K562 (cell line): ENCODE measurements around the gene MDP1. TPM values are rescaled to one million over a fixed set of nuclear protein-coding genes. Genes with fewer than 3 reads are reported as not detected.

ENCODE experiments used
- ATAC-seq: fragments of 200-7000 bp; cut with Tn5 transposase; 3 replicates; pipeline ENCODE4 v1.9.1; 2020; ENCODE audit warnings: moderate library complexity
- BruUV-seq: library from RNA; stranded (reverse); fragments of 400-500 nt; replicated peaks from 2 replicates; lab custom pipeline; 2021; lab: Mats Ljungman, UMichigan
- CTCF ChIA-PET: fragments of 300-600 bp; formaldehyde crosslinking; extraction: SDS; loops from one replicate; lab custom pipeline; 2021; ENCODE audit warnings: low intra/inter-chr PET ratio; lab: Yijun Ruan, JAX
- POLR2A ChIA-PET: fragments of 300-600, 350-650 bp; sonication (Branson Sonifier 250); formaldehyde crosslinking; extraction: SDS; loops from one replicate; lab custom pipeline; 2021; ENCODE audit warnings: antibody characterized with exemption, inconsistent platforms; lab: Yijun Ruan, JAX
- DNase-seq, 4 experiments: peaks; one replicate each; pipeline versions ENCODE4 v3.0.0 to v3.0.0-alpha.2; 2011 to 2018; ENCODE audit warnings: low spot score in 3 of 4, mixed read lengths in 3 of 4; ENCODE audit errors: extremely low read depth in 1 of 4
- FAIRE-seq: peaks from 2 replicates; lab custom pipeline; 2011; peaks lifted over from hg19 to GRCh38; lab: Jason Lieb, UNC
- H2AFZ ChIP-seq: 2 replicates; pipeline ENCODE4 v1.6.0; 2011; ENCODE audit warnings: low read depth, low read length, control low read depth, inconsistent platforms
- H3K27ac ChIP-seq: fragments of 200-600 bp; 3 replicates; pipeline ENCODE4 v1.8.0; 2011; ENCODE audit warnings: low read depth, mild to moderate bottlenecking, control low read depth, inconsistent platforms, low read length, moderate library complexity, mixed read lengths; ENCODE audit errors: extremely low read depth
- H3K27me3 ChIP-seq, 2 experiments: fragments of 300-600 bp in 1 of 2; 2 replicates in 1 of 2; 3 replicates in 1 of 2; pipeline versions ENCODE4 v1.6.0 to v1.8.0; 2011; ENCODE audit warnings: inconsistent platforms in 2 of 2, low read length in 2 of 2, mild to moderate bottlenecking in 1 of 2, mixed read lengths in 1 of 2, moderate library complexity in 1 of 2; ENCODE audit not compliant: control insufficient read depth in 2 of 2, insufficient read depth in 2 of 2
- H3K36me3 ChIP-seq: fragments of 300-600 bp; 3 replicates; pipeline ENCODE4 v1.8.0; 2011; ENCODE audit warnings: mild to moderate bottlenecking, low read length, inconsistent platforms; ENCODE audit not compliant: control insufficient read depth, insufficient read depth
- H3K4me1 ChIP-seq, 2 experiments: fragments of 200-600 bp in 1 of 2; replicated peaks in 1 of 2; 2 replicates in 1 of 2; 3 replicates in 1 of 2; pipeline versions ENCODE4 v1.5.1 to v1.8.0; 2011; ENCODE audit warnings: inconsistent platforms in 2 of 2, low read length in 2 of 2, mild to moderate bottlenecking in 1 of 2, mixed read lengths in 1 of 2, moderate library complexity in 1 of 2; ENCODE audit not compliant: control insufficient read depth in 2 of 2, insufficient read depth in 2 of 2
- H3K4me2 ChIP-seq: 2 replicates; pipeline ENCODE4 v1.6.1; 2011; ENCODE audit warnings: low read length, control low read depth, inconsistent platforms, mixed read lengths; ENCODE audit not compliant: insufficient read depth
- H3K4me3 ChIP-seq: fragments of 200-600 bp; sonication (generic), shearing (Covaris generic); 2 replicates; pipeline ENCODE4 v1.5.1; 2016; ENCODE audit warnings: control low read depth, inconsistent platforms
- H3K79me2 ChIP-seq: fragments of 200-600 bp; 3 replicates; pipeline ENCODE4 v1.8.0; 2011; ENCODE audit warnings: low read length, inconsistent platforms; ENCODE audit not compliant: control insufficient read depth, insufficient read depth
- H3K9ac ChIP-seq, 2 experiments: 2 replicates each; pipeline versions ENCODE4 v1.6.0 to v1.6.1; 2011; ENCODE audit warnings: low read depth in 2 of 2, low read length in 2 of 2, control low read depth in 1 of 2, inconsistent platforms in 1 of 2, mild to moderate bottlenecking in 1 of 2, mixed read lengths in 1 of 2; ENCODE audit not compliant: insufficient read depth in 1 of 2
- H3K9me1 ChIP-seq: one replicate; pipeline ENCODE4 v1.6.0; 2011; ENCODE audit warnings: inconsistent platforms, mild to moderate bottlenecking, low read length, moderate library complexity; ENCODE audit not compliant: control insufficient read depth, insufficient read depth
- H3K9me3 ChIP-seq: replicated peaks from 2 replicates; pipeline ENCODE4 v1.5.1; 2011; ENCODE audit warnings: low read depth, low read length, inconsistent platforms; ENCODE audit not compliant: control insufficient read depth, insufficient read depth
- H4K20me1 ChIP-seq: replicated peaks from 2 replicates; pipeline ENCODE4 v1.6.1; 2011; ENCODE audit warnings: low read length, inconsistent platforms, mixed read lengths; ENCODE audit not compliant: control insufficient read depth, insufficient read depth
- CREM ChIP-seq: IDR thresholded peaks from 2 replicates; pipeline ENCODE4 v1.6.1; 2014; ENCODE audit warnings: antibody characterized with exemption, low read depth
- PREB ChIP-seq: sonication (generic); formaldehyde crosslinking; IDR thresholded peaks from 2 replicates; pipeline ENCODE4 v1.8.1; 2023; ENCODE audit warnings: mild to moderate bottlenecking, missing genetic modification reagents
- ZBTB1 ChIP-seq: sonication (generic); formaldehyde crosslinking; IDR thresholded peaks from 2 replicates; pipeline ENCODE4 v1.8.1; 2023; ENCODE audit warnings: missing genetic modification reagents, low read depth, mild to moderate bottlenecking, borderline replicate concordance
- ZNF41 ChIP-seq: fragments of 250-450 bp; sonication (Bioruptor Pico); conservative IDR thresholded peaks from 2 replicates; pipeline ENCODE4 v1.4.0; 2020; ENCODE audit warnings: mild to moderate bottlenecking
- ZNF644 ChIP-seq: fragments of 200-800 bp; sonication (Bioruptor generic); IDR thresholded peaks from 2 replicates; pipeline ENCODE4 v1.6.1; 2016; ENCODE audit warnings: low read depth, missing genetic modification characterization, missing compliant biosample characterization
- WGBS: fragments of 100-300 bp; shearing (Covaris generic); methylation state at CpG from one replicate; pipeline ENCODE4 v1.1.6; 2016; ENCODE audit warnings: low coverage, mixed read lengths; ENCODE audit not compliant: insufficient coverage; ENCODE audit errors: missing lambda C conversion rate; 5-methylcytosine and 5-hydroxymethylcytosine counted together
- in situ Hi-C: fragments of 300-500 bp; cut with MboI; formaldehyde crosslinking; loops from 4 replicates; pipeline ENCODE4 v1.15.0; 2018; ENCODE audit warnings: inconsistent platforms, mixed read lengths
- intact Hi-C: fragments of 100-400 bp; cut with micrococcal nuclease; formaldehyde crosslinking; loops from 2 replicates; pipeline ENCODE4 v1.14.2; 2022
- polyA plus RNA-seq, 8 experiments: library from polyadenylated mRNA; depleted of rRNA in 4 of 8; stranded (reverse) in 5 of 8; unstranded in 3 of 8; fragments of >200 nt; fragmentation: Nextera tagmentation in 2 of 8; fragmentation: Illumina TruSeq in 1 of 8; extraction: Ambion mirVana in 2 of 8; extraction: Trizol in 1 of 8; gene quantifications; 2 replicates each; pipeline versions ENCODE4 v1.2.1 to v1.2.3, GENCODE V29; 2011 to 2014; ENCODE audit warnings: inconsistent platforms in 1 of 8, missing spikeins in 1 of 8
- total RNA-seq, 7 experiments: library from RNA; depleted of rRNA in 6 of 7; stranded (reverse); fragments of >200 nt in 6 of 7; fragmentation: Illumina TruSeq in 2 of 7; extraction: Trizol in 2 of 7; gene quantifications; 2 replicates each; pipeline versions ENCODE4 v1.2.1 to v1.2.3, GENCODE V29; 2011 to 2021; ENCODE audit warnings: low replicate concordance in 1 of 7

The MDP1 gene
- total and polyA plus RNA-seq, 9 of the 15 experiments (the other 6 are each of a cell fraction or from before 2014, with no cell fraction given): 2.7 to 29.6 (median 11.0) TPM

- ChIA-PET POLR2A (no interaction called here), CTCF (no interaction called here)
- H3K27ac ChIP-seq: no peak overlapping the region
- no peaks in the 10 kb centered on the region for H3K9me3 ChIP-seq
- H3K27me3 ChIP-seq: no peaks in the 10 kb centered on the region
- FAIRE-seq (no peak), ATAC-seq (no peak), DNase-seq (no peak)
- in situ Hi-C loops: no loop called here
- TF ChIP-seq ZNF644: no peak
- TF ChIP-seq CREM: no peak
- TF ChIP-seq ZBTB1: no peak
- TF ChIP-seq ZNF41 (CRISPR knock-in tag): no peak
- TF ChIP-seq PREB (CRISPR knock-in tag): no peak
- intact Hi-C loops: no loop called here
- peaks cover 23% of the 10 kb centered on the region for H3K79me2 ChIP-seq
- H3K9me1 ChIP-seq: peaks cover 3% of the 10 kb centered on the region
- peak overlapping the region; percentile 87 to 91 for H3K9ac ChIP-seq
- peaks cover 9% of the 10 kb centered on the region; the same call in 1 of the 2 replicates for H4K20me1 ChIP-seq
- peaks cover 71% of the 10 kb centered on the region; the same call in 2 of the 3 replicates for H3K36me3 ChIP-seq
- H2AFZ ChIP-seq: no peak overlapping the region
- no TSS peak for BruUV-seq
- H3K4me2 ChIP-seq: peak overlapping the region; percentile 87
- WGBS: 31% methylated on average over 2 of the region's 2 CpGs
- peaks cover 0 to 21% of the 10 kb centered on the region in 2 experiments; a peak in 3 of 5 replicates for H3K4me1 ChIP-seq
- peak overlapping the region; percentile 71 for H3K4me3 ChIP-seq
Measured at GRCh38 chr14:24187539-24187915, 28.3 kb downstream of the MDP1 start.
